Kidney epithelial cell (primary cell): Measurements from ENCODE around the gene METTL23. TPM values are rescaled to one million over a fixed set of nuclear protein-coding genes. Genes with fewer than 3 reads are reported as not detected.

Source experiments
- DNase-seq: peaks from one replicate; pipeline ENCODE4 v3.0.0-alpha.2; 2010; ENCODE audit warnings: low read depth
- H3K27me3 ChIP-seq: 2 replicates; pipeline ENCODE4 v1.6.0; 2011; ENCODE audit warnings: low read length; ENCODE audit not compliant: control insufficient read depth, insufficient read depth
- H3K36me3 ChIP-seq: 2 replicates; pipeline ENCODE4 v1.5.1; 2011; ENCODE audit warnings: low read length; ENCODE audit not compliant: control insufficient read depth, insufficient read depth
- H3K4me3 ChIP-seq: 2 replicates; pipeline ENCODE4 v1.5.1; 2011; ENCODE audit warnings: low read depth, mild to moderate bottlenecking, control low read depth, low read length
- total RNA-seq: library from RNA; depleted of rRNA; stranded (reverse); fragments of >200 nt; gene quantifications from 2 replicates; pipeline ENCODE4 v1.2.3, GENCODE V29; 2015
- TF ChIP-seq, protein P1 (sequence below): IDR thresholded peaks from 2 replicates; pipeline ENCODE4 v1.5.1; 2011; ENCODE audit warnings: mild to moderate bottlenecking, moderate library complexity, low read length, control low read depth, inconsistent platforms; ENCODE audit not compliant: insufficient read depth, poor library complexity, severe bottlenecking

METTL23 gene
- total RNA-seq, 1 donor from 2014 or later, result 32.8 TPM

DNA sequence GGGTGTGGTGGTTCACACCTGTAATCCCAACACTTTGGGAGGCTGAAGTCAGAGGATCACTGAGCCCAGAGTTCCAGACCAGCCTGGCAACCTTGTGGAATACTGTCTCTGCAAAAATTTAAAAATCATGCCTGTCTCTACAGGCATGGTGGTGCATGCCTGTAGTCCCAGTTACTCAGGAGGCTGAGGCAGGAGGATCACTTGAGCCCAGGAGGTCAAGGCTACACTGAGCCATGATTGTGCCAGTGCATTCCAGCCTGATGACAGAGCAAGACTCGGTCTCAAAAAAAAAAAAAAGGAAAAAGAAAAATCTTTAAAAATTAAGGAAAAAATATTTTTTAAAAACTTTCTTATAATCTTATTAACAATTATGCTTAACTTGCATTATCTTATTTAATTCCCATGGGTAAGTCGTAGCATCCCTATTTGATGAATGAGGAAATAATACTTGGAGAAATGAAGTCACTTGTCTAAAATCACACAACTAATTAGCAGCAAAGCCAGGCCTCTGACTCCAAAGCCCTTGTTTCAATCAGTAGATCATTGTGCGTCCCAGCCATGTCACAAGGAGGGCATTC, 24.9 kb downstream of the METTL23 start:
- no peak overlapping the region for H3K4me3 ChIP-seq
- TF ChIP-seq, protein P1, sequence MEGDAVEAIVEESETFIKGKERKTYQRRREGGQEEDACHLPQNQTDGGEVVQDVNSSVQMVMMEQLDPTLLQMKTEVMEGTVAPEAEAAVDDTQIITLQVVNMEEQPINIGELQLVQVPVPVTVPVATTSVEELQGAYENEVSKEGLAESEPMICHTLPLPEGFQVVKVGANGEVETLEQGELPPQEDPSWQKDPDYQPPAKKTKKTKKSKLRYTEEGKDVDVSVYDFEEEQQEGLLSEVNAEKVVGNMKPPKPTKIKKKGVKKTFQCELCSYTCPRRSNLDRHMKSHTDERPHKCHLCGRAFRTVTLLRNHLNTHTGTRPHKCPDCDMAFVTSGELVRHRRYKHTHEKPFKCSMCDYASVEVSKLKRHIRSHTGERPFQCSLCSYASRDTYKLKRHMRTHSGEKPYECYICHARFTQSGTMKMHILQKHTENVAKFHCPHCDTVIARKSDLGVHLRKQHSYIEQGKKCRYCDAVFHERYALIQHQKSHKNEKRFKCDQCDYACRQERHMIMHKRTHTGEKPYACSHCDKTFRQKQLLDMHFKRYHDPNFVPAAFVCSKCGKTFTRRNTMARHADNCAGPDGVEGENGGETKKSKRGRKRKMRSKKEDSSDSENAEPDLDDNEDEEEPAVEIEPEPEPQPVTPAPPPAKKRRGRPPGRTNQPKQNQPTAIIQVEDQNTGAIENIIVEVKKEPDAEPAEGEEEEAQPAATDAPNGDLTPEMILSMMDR, result no peak
- DNase-seq, result no peak
- H3K36me3 ChIP-seq, result no peaks in the 10 kb centered on the region
- no peaks in the 10 kb centered on the region for H3K27me3 ChIP-seq

DNA sequence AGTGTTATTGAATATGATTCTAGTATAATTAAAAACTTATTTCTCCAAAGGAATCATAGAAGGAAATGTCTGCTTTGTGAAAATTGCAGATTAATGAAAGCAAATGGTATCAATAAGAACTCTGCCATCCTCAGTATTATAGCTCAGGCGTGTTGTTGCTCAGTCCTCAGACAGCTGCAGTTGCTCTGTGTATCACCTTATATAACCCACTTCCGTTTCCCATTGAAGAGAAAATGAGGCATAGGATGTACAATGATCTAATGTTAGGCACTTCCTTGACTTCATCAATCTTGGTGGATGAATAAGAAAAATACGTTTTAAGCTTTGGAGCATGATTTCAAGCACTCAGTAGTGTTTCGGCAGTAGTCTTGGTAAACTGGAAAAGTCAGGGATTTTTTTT, 25.4 kb downstream of the METTL23 start:
- H3K4me3 ChIP-seq, result no peak overlapping the region
- H3K36me3 ChIP-seq, result no peaks in the 10 kb centered on the region
- TF ChIP-seq, protein P1, result no peak
- DNase-seq, result no peak
- no peaks in the 10 kb centered on the region for H3K27me3 ChIP-seq

GRCh38 chr17:76753061-76753961, 26.7 kb downstream of the METTL23 start:
- TF ChIP-seq, protein P1, result no peak
- Histone ChIP-seq H3K4me3 (no peak overlapping the region), H3K27me3 (no peaks in the 10 kb centered on the region), H3K36me3 (no peaks in the 10 kb centered on the region)
- DNase-seq, result no peak

- Histone ChIP-seq H3K36me3 (no peaks in the 10 kb centered on the region), H3K27me3 (no peaks in the 10 kb centered on the region), H3K4me3 (no peak overlapping the region)
- TF ChIP-seq, protein P1, result no peak
- no peak for DNase-seq
These were observed 28.6 kb downstream of the METTL23 start for GRCh38 chr17:76755285-76755684.

GRCh38 chr17:76757256-76757655, 30.6 kb downstream of the METTL23 start:
- TF ChIP-seq, protein P1, result no peak
- no peak for DNase-seq

GRCh38 chr17:76758570-76758969, 31.9 kb downstream of the METTL23 start:
- DNase-seq, result no peak

More at GRCh38 chr17:76757256-76757655, 30.6 kb downstream of the METTL23 start:
- no peak overlapping the region for H3K4me3 ChIP-seq
- no peaks in the 10 kb centered on the region for H3K27me3 ChIP-seq
- H3K36me3 ChIP-seq, result no peaks in the 10 kb centered on the region

More at GRCh38 chr17:76758570-76758969, 31.9 kb downstream of the METTL23 start:
- Histone ChIP-seq H3K27me3 (no peaks in the 10 kb centered on the region), H3K36me3 (no peaks in the 10 kb centered on the region), H3K4me3 (no peak overlapping the region)
- TF ChIP-seq, protein P1, result no peak
